ENCODE data around the gene SDR9C7. TPM values are rescaled to one million over a fixed set of nuclear protein-coding genes. Genes with fewer than 3 reads are reported as not detected.

The SDR9C7 gene
- total RNA-seq, 1 donor from 2014 or later = not detected

GRCh38 chr12:56932867-56933266 lies 1.3 kb downstream of the SDR9C7 start:
- Mint-ChIP-seq H3K27ac (no peak overlapping the region), H3K4me3 (no peak overlapping the region), H3K27me3 (peaks cover 8% of the 10 kb centered on the region), H3K9me3 (no peaks in the 10 kb centered on the region), H3K4me1 (peaks cover 4% of the 10 kb centered on the region), H3K36me3 (ENCODE audit: low read depth) (no peaks in the 10 kb centered on the region)
- TF ChIP-seq CTCF (IDR thresholded peaks at IDR 0.05) = no peak
- ChIA-PET CTCF (no interaction called here), POLR2A (no interaction called here)
- ATAC-seq (ENCODE audit: low read depth) = no peak
- no peak for DNase-seq
- intact Hi-C loops (cut with micrococcal nuclease) = no loop called here

- DNase-seq (no peak), ATAC-seq (ENCODE audit: low read depth) (no peak)
- no peaks in the 10 kb centered on the region for H3K9me3 Mint-ChIP-seq
- peaks cover 4% of the 10 kb centered on the region for H3K4me1 Mint-ChIP-seq
- no peak overlapping the region for H3K27ac Mint-ChIP-seq
- no peak for TF ChIP-seq CTCF (IDR thresholded peaks at IDR 0.05)
- peaks cover 9% of the 10 kb centered on the region for H3K27me3 Mint-ChIP-seq
- H3K4me3 Mint-ChIP-seq = no peak overlapping the region
- H3K36me3 Mint-ChIP-seq (ENCODE audit: low read depth) = no peaks in the 10 kb centered on the region
- CTCF ChIA-PET = no interaction called here
- intact Hi-C loops (cut with micrococcal nuclease) = no loop called here
- POLR2A ChIA-PET = no interaction called here
Measured at GRCh38 chr12:56932146-56932545, 2.1 kb downstream of the SDR9C7 start.

GRCh38 chr12:56931474-56931978 lies 2.7 kb downstream of the SDR9C7 start:
- H3K27me3 Mint-ChIP-seq = peaks cover 4% of the 10 kb centered on the region
- no peaks in the 10 kb centered on the region for H3K36me3 Mint-ChIP-seq (ENCODE audit: low read depth)
- DNase-seq (no peak), ATAC-seq (ENCODE audit: low read depth) (peak; percentile 64)
- H3K4me1 Mint-ChIP-seq = peaks cover 4% of the 10 kb centered on the region
- ChIA-PET CTCF (no interaction called here), POLR2A (interaction anchor here (0.6 kb wide), 1 partner anchor 840 kb away, joined by 4 read pairs; no protein-coding TSS in a partner anchor)
- intact Hi-C loops (cut with micrococcal nuclease) = no loop called here
- H3K4me3 Mint-ChIP-seq = no peak overlapping the region
- H3K27ac Mint-ChIP-seq = no peak overlapping the region
- H3K9me3 Mint-ChIP-seq = no peaks in the 10 kb centered on the region
- no peak for TF ChIP-seq CTCF (IDR thresholded peaks at IDR 0.05)

- POLR2A ChIA-PET = no interaction called here
- Mint-ChIP-seq H3K4me3 (no peak overlapping the region), H3K36me3 (ENCODE audit: low read depth) (no peaks in the 10 kb centered on the region), H3K27me3 (peaks cover 9% of the 10 kb centered on the region), H3K4me1 (peaks cover 4% of the 10 kb centered on the region), H3K27ac (no peak overlapping the region), H3K9me3 (no peaks in the 10 kb centered on the region)
- ATAC-seq (ENCODE audit: low read depth) = no peak
- TF ChIP-seq CTCF (IDR thresholded peaks at IDR 0.05) = no peak
- CTCF ChIA-PET = no interaction called here
- intact Hi-C loops (cut with micrococcal nuclease) = no loop called here
- DNase-seq = no peak
Measured at GRCh38 chr12:56930241-56930640, 4.0 kb downstream of the SDR9C7 start.

- Mint-ChIP-seq H3K36me3 (ENCODE audit: low read depth) (no peaks in the 10 kb centered on the region), H3K27me3 (peaks cover 9% of the 10 kb centered on the region), H3K4me1 (peaks cover 4% of the 10 kb centered on the region), H3K9me3 (no peaks in the 10 kb centered on the region), H3K27ac (no peak overlapping the region), H3K4me3 (no peak overlapping the region)
- ATAC-seq (ENCODE audit: low read depth) = no peak
- TF ChIP-seq CTCF (IDR thresholded peaks at IDR 0.05) = no peak
- intact Hi-C loops (cut with micrococcal nuclease) = no loop called here
- DNase-seq = no peak
- CTCF ChIA-PET = no interaction called here
- POLR2A ChIA-PET = no interaction called here
Measured at GRCh38 chr12:56929780-56930179, 4.4 kb downstream of the SDR9C7 start.
